VCaP (cell line): Measurements from ENCODE around the gene GMPPB.

ENCODE experiments used
- H3K27ac ChIP-seq: fragments of 450-650 bp; 2 replicates; pipeline ENCODE4 v1.5.1; 2017
- CTCF ChIP-seq: fragments of 450-650 bp; conservative IDR thresholded peaks from 2 replicates; pipeline ENCODE4 v1.5.1; 2017; ENCODE audit warnings: mild to moderate bottlenecking, moderate library complexity

GMPPB gene

GRCh38 chr3:49745986-49746385 is 22.2 kb upstream of the GMPPB start:
- no peak overlapping the region for H3K27ac ChIP-seq
- TF ChIP-seq CTCF: no peak

DNA sequence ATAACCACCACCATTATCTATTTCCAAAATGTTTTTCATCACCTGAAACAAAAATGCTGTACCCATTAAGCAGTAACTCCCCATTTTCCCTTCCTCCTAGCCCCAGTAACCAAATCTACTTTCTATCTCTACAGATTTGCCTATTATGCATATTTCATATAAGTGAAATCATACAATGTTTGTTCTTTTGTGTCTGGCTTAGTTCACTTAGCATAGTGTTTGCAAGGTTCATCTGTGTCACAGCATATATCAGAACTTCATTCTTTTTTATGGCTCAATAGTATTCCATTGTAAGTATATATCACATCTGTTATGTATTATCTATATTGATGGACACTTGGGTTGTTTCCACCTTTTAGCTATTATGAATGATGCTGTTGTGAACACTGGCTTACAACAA is 16.7 kb upstream of the GMPPB start:
- H3K27ac ChIP-seq: no peak overlapping the region
- no peak for TF ChIP-seq CTCF

DNA sequence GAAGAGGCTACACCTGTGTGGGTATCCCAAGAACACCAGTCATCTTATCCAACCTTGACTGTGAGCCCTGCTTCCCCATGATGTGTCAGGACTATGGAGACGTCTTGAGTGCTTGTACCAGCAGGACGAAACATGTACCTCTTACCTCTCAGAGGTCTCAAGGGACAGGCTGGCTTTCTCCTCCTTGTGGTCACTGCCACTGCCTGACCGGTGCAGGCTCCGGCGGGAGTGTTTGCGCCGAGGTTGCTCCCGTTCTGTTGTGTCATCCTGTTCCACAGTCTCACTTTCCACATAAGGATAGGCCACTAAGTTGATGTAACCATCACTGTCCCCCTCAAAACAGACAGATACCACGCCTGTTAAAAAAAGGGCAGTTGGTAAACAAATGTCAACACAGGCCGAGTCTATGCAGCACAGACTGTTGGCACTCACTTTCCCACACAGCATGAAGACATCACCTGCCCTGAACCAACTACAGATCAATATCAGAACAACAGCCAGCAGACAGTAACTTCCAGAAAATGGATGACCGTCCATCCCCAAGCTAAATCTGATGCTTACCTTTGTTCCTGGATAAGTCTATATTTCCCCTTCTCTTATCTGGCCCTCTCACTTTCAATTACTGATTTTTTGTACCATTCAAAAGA is 14.4 kb upstream of the GMPPB start:
- no peak for TF ChIP-seq CTCF
- H3K27ac ChIP-seq: no peak overlapping the region

DNA sequence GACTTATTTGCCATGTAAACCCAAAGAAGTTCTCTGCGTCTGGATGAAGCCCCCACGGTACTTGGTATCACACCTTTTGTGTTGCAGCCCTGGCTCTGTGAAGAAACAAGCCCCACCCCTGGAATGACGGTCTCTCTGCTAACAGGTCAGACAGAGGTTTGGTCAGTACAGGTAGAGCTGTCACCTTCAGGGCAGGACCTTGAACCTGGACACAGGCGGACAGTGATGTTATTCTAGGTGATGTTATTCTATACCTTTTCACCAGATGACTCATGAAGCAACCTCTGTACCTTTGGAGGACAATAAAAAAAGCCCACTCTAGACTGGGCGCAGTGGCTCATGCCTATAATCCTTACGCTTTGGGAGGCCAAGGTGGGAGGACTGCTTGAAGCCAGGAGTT is 11.0 kb upstream of the GMPPB start:
- TF ChIP-seq CTCF: no peak
- H3K27ac ChIP-seq: no peak overlapping the region

- H3K27ac ChIP-seq: no peak overlapping the region
- no peak for TF ChIP-seq CTCF
These were observed 9.8 kb upstream of the GMPPB start for GRCh38 chr3:49733551-49733950.

DNA sequence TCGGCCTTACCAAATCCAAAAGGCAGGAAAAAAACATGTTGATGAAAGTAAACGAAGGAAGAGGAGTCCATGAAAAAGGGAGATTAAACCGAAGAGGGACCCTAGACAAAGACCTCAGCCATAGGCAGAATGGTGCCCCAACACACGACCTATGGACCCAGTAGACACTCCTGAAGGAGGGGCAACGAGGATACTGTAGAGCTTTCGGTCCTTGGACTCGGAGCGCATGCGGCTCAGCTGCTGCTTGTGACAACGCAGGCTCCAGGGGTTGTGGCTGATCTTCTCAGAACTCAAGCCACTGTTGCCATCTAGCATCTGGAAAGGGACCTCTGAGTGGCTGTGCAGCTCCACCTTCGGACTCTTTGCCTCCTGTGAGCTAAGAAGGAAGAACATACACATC is 8.8 kb upstream of the GMPPB start:
- no peak for TF ChIP-seq CTCF
- no peak overlapping the region for H3K27ac ChIP-seq

- no peak for TF ChIP-seq CTCF
- H3K27ac ChIP-seq: no peak overlapping the region
These were observed 6.3 kb upstream of the GMPPB start for GRCh38 chr3:49729966-49730609.
